Cardiac muscle cell (in vitro differentiated cells and primary cell): Measurements from ENCODE around the gene FNTB. TPM values are rescaled to one million over a fixed set of nuclear protein-coding genes. Genes with fewer than 3 reads are reported as not detected.

ENCODE experiments used
- DNase-seq, 2 donors: peaks; one replicate each; pipeline versions ENCODE4 v3.0.0 to v3.0.0-alpha.2; 2010 to 2017; ENCODE audit warnings: low read depth in 1 of 2, low spot score in 1 of 2
- H3K27ac ChIP-seq: fragments of 200-600 bp; sonication (generic); 2 replicates; pipeline ENCODE4 v1.5.1; 2016
- H3K27me3 ChIP-seq: fragments of 200-600 bp; sonication (generic); 2 replicates; pipeline ENCODE4 v1.6.0; 2016; ENCODE audit warnings: control low read depth
- H3K36me3 ChIP-seq: fragments of 200-600 bp; sonication (generic); 2 replicates; pipeline ENCODE4 v1.5.1; 2016; ENCODE audit warnings: control low read depth
- H3K4me1 ChIP-seq: fragments of 200-600 bp; sonication (generic); 2 replicates; pipeline ENCODE4 v1.8.1; 2017; ENCODE audit warnings: low read depth, mild to moderate bottlenecking, mixed run types
- H3K4me3 ChIP-seq: fragments of 200-600 bp; sonication (generic); 2 replicates; pipeline ENCODE4 v1.5.1; 2016; ENCODE audit warnings: mild to moderate bottlenecking
- H3K9me3 ChIP-seq: fragments of 200-600 bp; sonication (generic); 2 replicates; pipeline ENCODE4 v1.5.1; 2017; ENCODE audit warnings: low read depth, mild to moderate bottlenecking, control low read depth
- CTCF ChIP-seq: IDR thresholded peaks from 2 replicates; pipeline ENCODE4 v1.5.1; 2012; ENCODE audit warnings: low read depth, mild to moderate bottlenecking, low read length
- polyA plus RNA-seq: library from polyadenylated mRNA; unstranded; fragments of >200 nt; fragmentation: Nextera tagmentation; extraction: Ambion mirVana; gene quantifications from 2 replicates; pipeline ENCODE4 v1.2.1, GENCODE V29; 2016
- total RNA-seq: library from RNA; depleted of rRNA; stranded (reverse); fragments of >200 nt; gene quantifications from 2 replicates; pipeline ENCODE4 v1.2.3, GENCODE V29; 2016

The FNTB gene
- total and polyA plus RNA-seq, 2 experiments from 2014 or later, result 34.9 to 42.0 TPM

GRCh38 chr14:65010211-65010931 lies 23.7 kb downstream of the FNTB start:
- no peaks in the 10 kb centered on the region for H3K27me3 ChIP-seq
- no peak overlapping the region for H3K27ac ChIP-seq
- no peaks in the 10 kb centered on the region for H3K9me3 ChIP-seq
- DNase-seq, result no peak
- peaks cover 16% of the 10 kb centered on the region for H3K36me3 ChIP-seq
- H3K4me1 ChIP-seq, result no peaks in the 10 kb centered on the region
- TF ChIP-seq CTCF, result no peak
- H3K4me3 ChIP-seq, result no peak overlapping the region

GRCh38 chr14:65011538-65011937 lies 24.8 kb downstream of the FNTB start:
- no peaks in the 10 kb centered on the region for H3K4me1 ChIP-seq
- no peak overlapping the region for H3K27ac ChIP-seq
- H3K36me3 ChIP-seq, result peaks cover 22% of the 10 kb centered on the region
- H3K27me3 ChIP-seq, result no peaks in the 10 kb centered on the region
- no peak for DNase-seq
- no peak for TF ChIP-seq CTCF
- H3K9me3 ChIP-seq, result no peaks in the 10 kb centered on the region
- no peak overlapping the region for H3K4me3 ChIP-seq

GRCh38 chr14:65012353-65012752 lies 25.7 kb downstream of the FNTB start:
- DNase-seq, result no peak
- H3K4me3 ChIP-seq, result no peak overlapping the region

GRCh38 chr14:65015391-65015790 lies 28.7 kb downstream of the FNTB start:
- peaks cover 22% of the 10 kb centered on the region for H3K36me3 ChIP-seq
- no peak for DNase-seq
- H3K27me3 ChIP-seq, result no peaks in the 10 kb centered on the region
- no peak overlapping the region for H3K27ac ChIP-seq
- H3K4me3 ChIP-seq, result no peak overlapping the region
- no peak for TF ChIP-seq CTCF
- H3K4me1 ChIP-seq, result peaks cover 12% of the 10 kb centered on the region
- H3K9me3 ChIP-seq, result no peaks in the 10 kb centered on the region

More at GRCh38 chr14:65012353-65012752, 25.7 kb downstream of the FNTB start:
- H3K27ac ChIP-seq, result peak overlapping the region; percentile 5
- peaks cover 22% of the 10 kb centered on the region for H3K36me3 ChIP-seq
- no peaks in the 10 kb centered on the region for H3K27me3 ChIP-seq
- TF ChIP-seq CTCF, result no peak
- H3K4me1 ChIP-seq, result no peaks in the 10 kb centered on the region
- no peaks in the 10 kb centered on the region for H3K9me3 ChIP-seq

GRCh38 chr14:65016471-65016870 lies 29.8 kb downstream of the FNTB start:
- TF ChIP-seq CTCF, result no peak
- H3K9me3 ChIP-seq, result no peaks in the 10 kb centered on the region
- no peak for DNase-seq
- H3K27me3 ChIP-seq, result no peaks in the 10 kb centered on the region
- peaks cover 12% of the 10 kb centered on the region for H3K4me1 ChIP-seq
- no peak overlapping the region for H3K4me3 ChIP-seq
- H3K27ac ChIP-seq, result no peak overlapping the region
- peaks cover 22% of the 10 kb centered on the region for H3K36me3 ChIP-seq
